Cerebellar nuclear complex (tissue), 1 donor: Measurements from ENCODE around the gene NFIL3.
"Not testable (repeated sequence)": the region's sequence is repeated elsewhere in the genome, so short reads cannot be mapped to it uniquely, and the experiment has no call there.

Experiments used
- DNase-seq, 2 experiments: peaks; one replicate each; lab custom pipeline; 2025; lab: John Stamatoyannopoulos, UW

Gene NFIL3

GRCh38 chr9:91395106-91395552, 28.5 kb downstream of the NFIL3 start:
- no peak for DNase-seq

DNA sequence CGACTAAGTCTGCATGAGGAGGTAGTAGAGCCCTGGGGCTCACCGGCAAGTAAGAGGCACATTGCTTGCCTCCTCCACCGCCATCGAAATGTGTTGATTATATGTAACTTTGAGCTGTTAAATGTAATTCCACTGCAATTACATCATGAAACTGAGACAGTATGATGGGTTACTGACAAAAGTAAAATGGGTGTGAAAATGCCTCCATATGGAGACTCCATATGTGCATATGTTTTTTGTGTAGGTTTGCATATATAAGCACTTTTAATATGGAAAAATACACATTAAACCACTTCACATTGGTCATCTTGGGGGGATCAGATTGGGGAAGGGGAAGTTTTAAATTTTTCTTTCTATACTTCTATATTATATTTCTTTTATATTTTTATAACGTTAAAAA, 29.8 kb downstream of the NFIL3 start:
- DNase-seq: no peak

- no peak for DNase-seq
Measured at GRCh38 chr9:91392435-91392834, 31.2 kb downstream of the NFIL3 start.

DNA sequence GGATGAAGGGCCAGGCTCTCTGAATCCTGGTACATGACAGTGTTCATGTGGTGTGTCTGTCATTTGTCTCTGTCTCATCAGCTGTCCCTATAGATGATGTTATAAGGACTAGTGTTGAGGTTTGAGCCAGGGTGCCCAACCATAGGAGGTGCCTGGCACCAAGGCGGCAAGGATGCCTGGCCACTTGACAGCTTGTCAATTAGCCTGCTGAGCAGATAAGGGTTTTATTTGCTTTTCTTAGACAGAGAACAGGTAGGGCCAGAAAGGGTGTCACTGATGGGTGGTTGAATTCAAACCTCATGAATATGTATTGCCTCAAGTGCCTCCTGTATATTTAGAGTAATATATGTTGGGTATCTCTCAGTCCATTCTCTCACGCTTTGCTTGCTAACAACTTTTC, 31.8 kb downstream of the NFIL3 start:
- no peak for DNase-seq

DNA sequence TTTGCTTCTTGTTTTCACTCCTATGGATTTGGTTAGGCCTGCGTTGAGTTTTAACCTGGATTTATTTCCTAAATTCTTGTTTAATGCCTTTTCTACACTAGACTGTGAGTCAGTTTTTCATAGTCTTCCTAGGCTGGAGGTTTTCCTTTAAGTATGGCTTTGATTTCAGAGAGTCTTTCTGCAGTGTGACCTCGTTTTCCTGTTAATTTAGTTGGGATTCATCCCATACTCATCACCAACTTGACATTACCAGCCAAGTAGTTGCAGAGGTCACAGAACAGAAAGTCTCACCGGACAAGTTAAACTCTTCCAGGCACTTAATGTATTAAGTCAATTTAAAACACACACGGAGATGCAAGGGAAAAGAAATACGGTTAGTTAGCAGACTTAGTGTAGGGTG, 32.2 kb downstream of the NFIL3 start:
- DNase-seq: no peak

- not testable (repeated sequence) for DNase-seq
Measured at GRCh38 chr9:91389686-91390085, 33.9 kb downstream of the NFIL3 start.

- DNase-seq: no peak
Measured at GRCh38 chr9:91386765-91387164, 36.9 kb downstream of the NFIL3 start.

DNA sequence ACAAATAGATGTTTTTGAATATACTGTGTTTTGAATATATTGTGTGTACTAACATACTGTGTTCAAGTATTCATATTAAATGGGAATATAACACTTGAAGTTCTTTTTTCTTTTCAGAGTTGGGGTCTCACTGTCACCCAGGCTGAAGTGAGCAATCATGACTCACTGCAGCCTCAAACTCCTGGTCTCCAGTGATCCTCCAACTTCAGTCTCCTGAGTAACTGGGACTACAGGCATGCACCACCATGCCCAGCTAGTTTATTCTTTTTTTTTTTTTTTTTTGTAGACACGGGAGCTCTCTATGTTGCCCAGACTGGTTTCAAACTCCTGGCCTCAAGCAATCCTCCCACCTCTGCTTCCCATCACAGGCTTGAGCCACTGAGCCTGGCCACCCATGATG, 38.7 kb downstream of the NFIL3 start:
- DNase-seq: no peak

DNA sequence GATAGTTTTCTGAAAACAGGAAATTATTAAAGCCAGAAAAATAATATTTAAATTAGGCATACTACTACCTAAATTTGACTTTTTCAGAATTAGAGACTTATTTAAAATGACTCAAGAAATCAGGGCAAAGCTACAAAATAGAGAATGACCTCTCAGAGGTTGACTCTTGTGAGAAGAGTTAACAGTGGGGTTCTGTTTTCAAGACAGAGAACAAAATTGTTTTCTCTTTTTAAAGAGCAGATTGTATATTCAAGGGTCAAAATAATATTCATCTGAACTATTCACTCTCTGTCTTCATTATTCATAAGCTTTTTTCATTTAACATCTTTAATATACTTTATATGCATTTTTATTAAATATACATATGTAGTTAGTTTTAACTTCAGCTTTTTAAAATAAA, 40.1 kb downstream of the NFIL3 start:
- no peak for DNase-seq

GRCh38 chr9:91382298-91382697, 41.3 kb downstream of the NFIL3 start:
- DNase-seq: no peak

DNA sequence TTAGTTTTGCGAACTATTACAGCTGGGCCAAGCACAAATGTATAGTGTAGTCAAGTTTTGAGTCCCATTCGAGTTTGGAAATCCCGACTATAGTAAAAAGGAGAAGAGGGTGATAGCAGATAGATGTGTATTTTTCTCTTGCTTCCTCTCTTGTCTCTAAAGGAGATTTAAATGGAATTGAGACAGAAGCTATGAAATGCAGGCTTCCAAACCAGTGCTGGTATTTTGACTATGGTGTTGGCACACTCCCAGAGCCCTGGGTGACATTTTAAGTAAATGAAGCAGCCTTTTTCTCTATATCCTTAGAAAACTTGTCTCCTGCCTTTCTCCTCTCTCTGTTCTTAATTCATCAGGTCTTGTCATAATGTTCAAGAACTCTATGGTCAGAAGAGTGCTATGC, 44.2 kb downstream of the NFIL3 start:
- DNase-seq: no peak

DNA sequence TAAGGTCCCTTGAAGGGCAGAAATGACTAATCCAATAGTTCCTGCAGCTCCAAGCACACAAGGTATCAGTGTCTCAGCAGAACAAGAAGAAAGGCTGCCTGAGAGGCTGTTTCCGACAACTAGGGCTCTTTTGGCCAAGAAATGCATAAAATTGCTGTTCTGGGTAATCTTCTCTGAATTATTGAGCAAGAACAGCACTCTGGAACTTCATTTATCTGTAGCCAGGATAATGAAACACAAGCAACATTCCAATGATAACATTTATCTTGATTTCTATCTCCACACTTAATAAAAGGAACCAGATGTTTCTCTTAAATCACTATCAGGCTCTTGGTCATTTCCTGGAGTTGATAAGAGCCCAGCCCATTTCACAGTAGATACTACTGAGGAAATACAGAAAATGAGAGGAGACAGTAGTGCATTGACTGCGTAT, 44.9 kb downstream of the NFIL3 start:
- no peak for DNase-seq

GRCh38 chr9:91378054-91378453, 45.6 kb downstream of the NFIL3 start:
- DNase-seq: not testable (repeated sequence)

- no peak for DNase-seq
Measured at GRCh38 chr9:91376239-91376638, 47.4 kb downstream of the NFIL3 start.

GRCh38 chr9:91374939-91375338, 48.7 kb downstream of the NFIL3 start:
- DNase-seq: no peak

DNA sequence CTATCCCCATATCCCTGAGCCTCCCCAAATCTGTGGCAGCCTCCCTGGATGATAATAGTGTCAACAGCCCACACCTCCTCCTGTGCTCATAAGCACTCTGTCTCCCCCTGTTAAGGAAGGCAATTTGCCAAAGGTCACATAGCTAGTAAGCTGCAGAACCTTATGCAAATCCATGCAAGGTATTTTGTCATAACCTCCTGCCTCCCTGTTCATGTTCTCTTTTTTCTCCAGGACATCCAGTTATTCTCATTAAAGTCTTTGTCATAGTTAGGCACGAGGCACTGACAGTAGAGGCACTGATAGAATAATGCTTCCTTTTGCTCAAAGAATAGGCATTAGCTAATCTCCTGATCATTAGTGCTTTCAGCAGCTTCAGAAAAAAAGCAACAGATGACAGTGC, 51.7 kb downstream of the NFIL3 start:
- DNase-seq: no peak

GRCh38 chr9:91370006-91370405, 53.6 kb downstream of the NFIL3 start:
- not testable (repeated sequence) for DNase-seq

DNA sequence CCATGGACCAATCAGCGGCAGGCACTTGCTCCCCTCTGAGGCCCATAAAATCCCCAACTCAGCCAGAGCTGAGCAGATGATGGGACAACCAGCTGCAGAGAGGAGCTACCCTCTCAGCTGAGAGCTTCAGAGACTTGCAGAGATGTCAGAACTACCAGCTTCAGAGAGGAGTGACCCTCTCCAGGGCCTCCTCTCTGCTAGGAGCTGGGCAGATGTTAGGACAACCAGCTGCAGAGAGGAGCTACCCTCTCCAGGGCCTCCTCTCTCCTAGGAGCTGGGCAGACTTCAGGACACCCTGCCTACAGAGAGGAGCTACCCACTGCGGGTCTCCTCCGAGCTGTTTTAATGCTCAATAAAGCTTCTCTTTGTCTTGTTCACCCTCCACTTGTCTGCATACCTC, 58.9 kb downstream of the NFIL3 start:
- DNase-seq: no peak

GRCh38 chr9:91364005-91364404, 59.6 kb downstream of the NFIL3 start:
- DNase-seq: no peak

- DNase-seq: no peak
Measured at GRCh38 chr9:91362051-91362611, 61.5 kb downstream of the NFIL3 start.

GRCh38 chr9:91361291-91362050, 62.2 kb downstream of the NFIL3 start, which contains the start of gene AUH:
Gene AUH (minus strand): TSS chr9:91361918. CDS start chr9:91361889, 29 bp downstream.
- peak in 1 of 2 experiments; percentile 44 for DNase-seq

DNA sequence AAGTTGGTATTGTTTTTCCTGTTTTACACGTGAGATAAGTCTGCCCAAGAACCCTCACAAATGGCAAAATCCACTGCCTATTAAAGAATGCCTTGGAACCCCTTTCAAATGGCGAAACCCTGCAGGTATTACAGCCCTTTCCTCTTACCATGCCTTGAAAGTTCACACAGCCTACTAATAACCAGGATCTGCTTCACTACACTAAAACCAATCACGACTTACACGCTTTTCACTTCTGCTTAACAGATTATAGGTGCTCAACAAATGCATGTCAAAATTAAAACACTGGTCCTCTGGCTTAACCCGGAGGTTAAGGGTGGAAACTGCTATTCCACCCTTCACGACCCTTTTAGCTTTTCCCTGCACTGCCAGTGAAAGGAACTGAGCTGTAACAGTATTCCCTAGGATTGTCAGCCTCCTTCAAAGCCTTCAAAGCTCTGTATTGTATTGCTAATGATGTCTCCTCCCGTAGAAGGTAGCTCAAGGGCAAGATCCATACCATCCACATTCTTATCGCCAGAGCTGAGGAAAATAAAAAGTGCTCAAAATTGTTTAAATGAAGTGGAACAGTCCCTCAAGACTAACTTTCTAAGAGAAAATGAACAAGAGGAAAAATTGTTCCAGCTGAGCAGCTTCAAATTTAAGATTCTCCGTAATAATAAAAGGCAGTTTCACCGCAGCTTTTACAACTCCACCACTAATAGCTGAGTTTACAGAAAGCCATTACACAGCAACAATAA, 62.9 kb downstream of the NFIL3 start:
- no peak for DNase-seq
